OCI-LY1 (cell line): ENCODE data around the gene NINJ2.
"Not testable (repeated sequence)": the region's sequence is repeated elsewhere in the genome, so short reads cannot be mapped to it uniquely, and the experiment has no call there.

Experiments used
- H2AFZ ChIP-seq: fragments of 200-600 bp; sonication (generic), shearing (Covaris generic); 2 replicates; pipeline ENCODE4 v1.6.0; 2014; ENCODE audit warnings: antibody characterized with exemption, mild to moderate bottlenecking, low read length
- H3F3A ChIP-seq: fragments of 200-600 bp; sonication (generic), shearing (Covaris generic); 2 replicates; pipeline ENCODE4 v1.6.0; 2014; ENCODE audit warnings: mild to moderate bottlenecking, antibody characterized with exemption, low read length, moderate library complexity; ENCODE audit not compliant: insufficient read depth
- H3K27ac ChIP-seq: fragments of 200-600 bp; sonication (generic); 2 replicates; pipeline ENCODE4 v1.5.1; 2014; ENCODE audit warnings: low read length, mixed run types, mild to moderate bottlenecking, low read depth; ENCODE audit not compliant: poor library complexity, severe bottlenecking
- H3K27me3 ChIP-seq: fragments of 200-600 bp; sonication (generic); 2 replicates; pipeline ENCODE4 v1.6.0; 2014; ENCODE audit warnings: antibody characterized with exemption, mild to moderate bottlenecking, low read length, moderate library complexity; ENCODE audit not compliant: insufficient read depth
- H3K36me3 ChIP-seq: fragments of 200-600 bp; sonication (generic); 2 replicates; pipeline ENCODE4 v1.6.1; 2014; ENCODE audit warnings: mild to moderate bottlenecking, antibody characterized with exemption, low read length, moderate library complexity, mixed read lengths; ENCODE audit not compliant: insufficient read depth
- H3K4me1 ChIP-seq: fragments of 200-600 bp; sonication (generic); 2 replicates; pipeline ENCODE4 v1.5.1; 2014; ENCODE audit warnings: mild to moderate bottlenecking, low read length, moderate library complexity; ENCODE audit not compliant: insufficient read depth, severe bottlenecking
- H3K4me2 ChIP-seq: fragments of 200-600 bp; sonication (generic), shearing (Covaris generic); 2 replicates; pipeline ENCODE4 v1.6.1; 2014; ENCODE audit warnings: low read length
- H3K4me3 ChIP-seq: fragments of 200-600 bp; sonication (generic); 2 replicates; pipeline ENCODE4 v1.5.1; 2014; ENCODE audit warnings: low read length, low read depth, mild to moderate bottlenecking, mixed read lengths; ENCODE audit not compliant: poor library complexity, severe bottlenecking
- H3K79me2 ChIP-seq: fragments of 200-600 bp; shearing (Covaris generic); 2 replicates; pipeline ENCODE4 v1.6.1; 2016; ENCODE audit warnings: mixed run types, low read length, mixed read lengths; ENCODE audit not compliant: insufficient read depth
- H3K9ac ChIP-seq: fragments of 200-600 bp; sonication (generic), shearing (Covaris generic); 2 replicates; pipeline ENCODE4 v1.6.1; 2014; ENCODE audit warnings: mild to moderate bottlenecking, low read length, mixed read lengths
- H3K9me2 ChIP-seq: fragments of 200-600 bp; sonication (generic), shearing (Covaris generic); 2 replicates; pipeline ENCODE4 v1.6.1; 2014; ENCODE audit warnings: low read depth, mild to moderate bottlenecking, low read length, mixed read lengths
- H3K9me3 ChIP-seq: fragments of 200-600 bp; shearing (Covaris generic); 2 replicates; pipeline ENCODE4 v1.6.1; 2014; ENCODE audit warnings: low read length, mixed read lengths
- H4K20me1 ChIP-seq: fragments of 200-600 bp; sonication (generic), shearing (Covaris generic); 2 replicates; pipeline ENCODE4 v1.6.0; 2016; ENCODE audit warnings: mild to moderate bottlenecking, low read length; ENCODE audit not compliant: insufficient read depth
- CTCF ChIP-seq: fragments of 200-600 bp; sonication (generic), shearing (Covaris generic); IDR thresholded peaks from 2 replicates; pipeline ENCODE4 v1.5.1; 2017; ENCODE audit warnings: mild to moderate bottlenecking, antibody characterized with exemption, low read length, moderate library complexity, mixed read lengths
- EZH2 ChIP-seq: fragments of 200-600 bp; sonication (generic), shearing (Covaris generic); IDR thresholded peaks from 2 replicates; pipeline ENCODE4 v1.8.0; 2017; ENCODE audit warnings: borderline replicate concordance, mixed run types, mild to moderate bottlenecking, antibody characterized with exemption, low read length, moderate library complexity, mixed read lengths

Gene NINJ2

GRCh38 chr12:663293-663871, at the start of gene NINJ2:
Gene NINJ2, minus strand, starts transcription at chr12:663445. Its CDS starts 85 bp downstream, at chr12:663360.
- H3K4me1 ChIP-seq: peaks cover 98% of the 10 kb centered on the region
- H3K27ac ChIP-seq: peak within 1 kb of the TSS; percentile 93
- peak within 1 kb of the TSS; percentile 86 for H3K4me2 ChIP-seq
- H2AFZ ChIP-seq: no peak within 1 kb of the TSS
- no peaks in the 10 kb centered on the region for H3K9me3 ChIP-seq
- H3F3A ChIP-seq: peaks cover 16% of the 10 kb centered on the region
- peaks cover 13% of the 10 kb centered on the region for H3K79me2 ChIP-seq
- H3K4me3 ChIP-seq: peak within 1 kb of the TSS; percentile 63
- H4K20me1 ChIP-seq: no peaks in the 10 kb centered on the region
- H3K9me2 ChIP-seq: no peaks in the 10 kb centered on the region
- H3K9ac ChIP-seq: peak within 1 kb of the TSS; percentile 79
- no peaks in the 10 kb centered on the region for H3K27me3 ChIP-seq
- 0 out of 2 replicates have a peak, but pooled peaks cover 5% of the 10 kb centered on the region for H3K36me3 ChIP-seq
- no peak for TF ChIP-seq EZH2
- peak; percentile 11; the same call in 1 of the 2 replicates for TF ChIP-seq CTCF

GRCh38 chr12:712172-712863, 49.1 kb upstream of the NINJ2 start:
- no peak overlapping the region for H2AFZ ChIP-seq

GRCh38 chr12:709455-710020, 46.3 kb upstream of the NINJ2 start:
- no peak for TF ChIP-seq CTCF
- TF ChIP-seq EZH2: no peak

More at GRCh38 chr12:712172-712863, 49.1 kb upstream of the NINJ2 start:
- Histone ChIP-seq H3K27ac (peak overlapping the region; percentile 31), H3K79me2 (no peaks in the 10 kb centered on the region), H3K9me3 (no peaks in the 10 kb centered on the region), H3K9ac (no peak overlapping the region), H3K4me2 (no peak overlapping the region), H3K27me3 (no peaks in the 10 kb centered on the region), H3K36me3 (no peaks in the 10 kb centered on the region), H3K4me1 (peaks cover 25% of the 10 kb centered on the region), H3K9me2 (no peaks in the 10 kb centered on the region), H4K20me1 (no peaks in the 10 kb centered on the region), H3F3A (0 out of 2 replicates have a peak, but pooled peaks cover 3% of the 10 kb centered on the region), H3K4me3 (no peak overlapping the region)
- no peak for TF ChIP-seq CTCF
- TF ChIP-seq EZH2: no peak

GRCh38 chr12:708084-708483, 44.8 kb upstream of the NINJ2 start:
- H3F3A ChIP-seq, H3K4me3 ChIP-seq, H3K4me2 ChIP-seq, H3K36me3 ChIP-seq, H3K9me2 ChIP-seq, H4K20me1 ChIP-seq, H3K27me3 ChIP-seq, H3K9me3 ChIP-seq, H3K79me2 ChIP-seq, H3K9ac ChIP-seq, H2AFZ ChIP-seq, H3K27ac ChIP-seq: not testable (repeated sequence)
- H3K4me1 ChIP-seq: peaks cover 24% of the 10 kb centered on the region

More at GRCh38 chr12:709455-710020, 46.3 kb upstream of the NINJ2 start:
- Histone ChIP-seq H3K4me1 (peaks cover 9% of the 10 kb centered on the region), H3K9me3 (no peaks in the 10 kb centered on the region), H3K27me3 (no peaks in the 10 kb centered on the region), H3K27ac (no peak overlapping the region), H3F3A (0 out of 2 replicates have a peak, but pooled peaks cover 3% of the 10 kb centered on the region), H3K79me2 (no peaks in the 10 kb centered on the region), H4K20me1 (no peaks in the 10 kb centered on the region), H3K9ac (no peak overlapping the region), H3K36me3 (no peaks in the 10 kb centered on the region), H3K9me2 (no peaks in the 10 kb centered on the region), H3K4me2 (no peak overlapping the region), H2AFZ (no peak overlapping the region), H3K4me3 (no peak overlapping the region)
